ENCODE results near the gene LRBA. TPM values are rescaled to one million over a fixed set of nuclear protein-coding genes. Genes with fewer than 3 reads are reported as not detected.
"Not testable (repeated sequence)": the region's sequence is repeated elsewhere in the genome, so short reads cannot be mapped to it uniquely, and the experiment has no call there.

The LRBA gene
- total and polyA plus RNA-seq, 4 donors, result 8.2 to 69.8 (median 32.8) TPM

DNA sequence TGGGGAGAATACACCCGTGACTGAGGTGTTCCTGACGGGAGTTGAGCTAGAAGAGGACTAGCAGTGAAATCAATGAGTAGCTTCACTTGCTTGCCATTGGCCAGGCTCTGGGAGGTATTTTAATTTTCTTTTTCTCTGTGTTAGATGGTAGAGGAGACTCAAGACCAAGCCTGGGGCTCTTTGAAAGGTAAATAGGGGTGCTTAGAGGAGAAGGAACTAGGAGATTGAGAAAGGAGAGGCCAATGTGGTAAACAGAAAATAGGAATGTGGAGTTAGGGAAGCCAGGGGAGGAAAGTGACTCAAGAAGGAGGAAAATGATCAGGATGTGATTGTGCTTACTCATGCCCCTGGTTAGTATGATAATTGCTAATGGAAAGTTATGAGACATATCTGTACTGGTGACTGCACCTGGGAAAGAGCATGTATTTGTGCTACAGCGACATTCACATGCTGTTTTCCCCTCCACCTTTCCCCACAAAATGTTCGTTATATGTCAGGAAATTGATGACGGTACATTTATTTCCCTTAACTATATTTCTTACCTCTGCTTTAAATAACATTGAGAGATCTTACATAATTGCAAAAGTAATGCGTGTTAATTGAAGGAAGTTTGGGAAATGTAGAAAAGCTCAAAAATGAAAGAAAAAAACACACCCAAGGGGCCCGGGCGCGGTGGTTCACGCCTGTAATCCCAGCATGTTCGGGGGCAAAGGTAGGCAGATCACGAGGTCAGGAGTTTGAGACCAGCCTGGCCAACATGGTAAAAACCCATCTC lies 16.9 kb upstream of the LRBA start:
- Histone ChIP-seq H3K9ac (ENCODE audit: low read depth in 1 of 2, low read length in 2 of 2) (no peak overlapping the region), H3K4me1 (ENCODE audit: control insufficient read depth in 4 of 4, insufficient read depth in 4 of 4, low read length in 3 of 4) (no peaks in the 10 kb centered on the region), H3K27me3 (ENCODE audit: control insufficient read depth in 4 of 4, insufficient read depth in 4 of 4, low read length in 3 of 4) (no peaks in the 10 kb centered on the region), H3K4me3 (ENCODE audit: low read depth in 1 of 3, low read length in 3 of 3) (no peak overlapping the region), H3K9me3 (ENCODE audit: control insufficient read depth in 4 of 4, low read length in 3 of 4) (no peaks in the 10 kb centered on the region), H3K27ac (ENCODE audit: low read depth in 1 of 2, low read length in 2 of 2) (no peak overlapping the region), H3K36me3 (ENCODE audit: control insufficient read depth in 4 of 4, insufficient read depth in 3 of 4, low read depth in 1 of 4, low read length in 3 of 4) (no peaks in the 10 kb centered on the region)
- no peak for DNase-seq (ENCODE audit: low spot score)
- WGBS, result 73% methylated on average over 12 of the region's 12 CpGs
- TF ChIP-seq TAF1 (conservative IDR thresholded peaks at IDR 0.05) (no peak), SP1 (IDR thresholded peaks at IDR 0.05) (no peak), RXRA (IDR thresholded peaks at IDR 0.05) (no peak), JUND (IDR thresholded peaks at IDR 0.05) (no peak), RAD21 (IDR thresholded peaks at IDR 0.05) (no peak), HNF4G (IDR thresholded peaks at IDR 0.05) (no peak), YY1 (IDR thresholded peaks at IDR 0.05) (no peak)
- TF ChIP-seq, protein P1, sequence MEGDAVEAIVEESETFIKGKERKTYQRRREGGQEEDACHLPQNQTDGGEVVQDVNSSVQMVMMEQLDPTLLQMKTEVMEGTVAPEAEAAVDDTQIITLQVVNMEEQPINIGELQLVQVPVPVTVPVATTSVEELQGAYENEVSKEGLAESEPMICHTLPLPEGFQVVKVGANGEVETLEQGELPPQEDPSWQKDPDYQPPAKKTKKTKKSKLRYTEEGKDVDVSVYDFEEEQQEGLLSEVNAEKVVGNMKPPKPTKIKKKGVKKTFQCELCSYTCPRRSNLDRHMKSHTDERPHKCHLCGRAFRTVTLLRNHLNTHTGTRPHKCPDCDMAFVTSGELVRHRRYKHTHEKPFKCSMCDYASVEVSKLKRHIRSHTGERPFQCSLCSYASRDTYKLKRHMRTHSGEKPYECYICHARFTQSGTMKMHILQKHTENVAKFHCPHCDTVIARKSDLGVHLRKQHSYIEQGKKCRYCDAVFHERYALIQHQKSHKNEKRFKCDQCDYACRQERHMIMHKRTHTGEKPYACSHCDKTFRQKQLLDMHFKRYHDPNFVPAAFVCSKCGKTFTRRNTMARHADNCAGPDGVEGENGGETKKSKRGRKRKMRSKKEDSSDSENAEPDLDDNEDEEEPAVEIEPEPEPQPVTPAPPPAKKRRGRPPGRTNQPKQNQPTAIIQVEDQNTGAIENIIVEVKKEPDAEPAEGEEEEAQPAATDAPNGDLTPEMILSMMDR (IDR thresholded peaks at IDR 0.05; ENCODE audit: low read depth, low read length, missing input control), result no peak
- TF ChIP-seq, protein P2, sequence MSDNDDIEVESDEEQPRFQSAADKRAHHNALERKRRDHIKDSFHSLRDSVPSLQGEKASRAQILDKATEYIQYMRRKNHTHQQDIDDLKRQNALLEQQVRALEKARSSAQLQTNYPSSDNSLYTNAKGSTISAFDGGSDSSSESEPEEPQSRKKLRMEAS (IDR thresholded peaks at IDR 0.05), result no peak

DNA sequence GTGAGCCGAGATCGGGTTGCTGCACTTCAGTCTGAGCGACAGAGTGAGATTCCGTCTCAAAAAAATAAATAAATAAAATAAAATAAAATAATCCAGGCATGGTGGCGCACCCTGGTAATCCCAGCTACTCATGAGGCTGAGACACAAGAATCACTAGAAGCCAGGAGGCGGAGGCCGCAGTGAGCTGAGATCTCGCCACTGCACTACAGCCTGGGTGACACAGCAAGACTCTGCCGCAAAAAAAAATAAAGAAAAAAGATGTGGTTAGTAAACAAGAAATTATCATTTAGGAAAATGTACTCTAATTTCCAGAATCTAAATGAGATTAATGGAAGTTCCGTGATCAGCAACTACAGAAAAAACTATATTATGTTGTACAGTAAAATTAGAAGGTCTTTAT lies 14.5 kb upstream of the LRBA start:
- Histone ChIP-seq H3K4me1 (ENCODE audit: control insufficient read depth in 4 of 4, insufficient read depth in 4 of 4, low read length in 3 of 4) (no peaks in the 10 kb centered on the region), H3K9ac (ENCODE audit: low read depth in 1 of 2, low read length in 2 of 2) (no peak overlapping the region), H3K27me3 (ENCODE audit: control insufficient read depth in 4 of 4, insufficient read depth in 4 of 4, low read length in 3 of 4) (no peaks in the 10 kb centered on the region), H3K36me3 (ENCODE audit: control insufficient read depth in 4 of 4, insufficient read depth in 3 of 4, low read depth in 1 of 4, low read length in 3 of 4) (no peaks in the 10 kb centered on the region), H3K27ac (ENCODE audit: low read depth in 1 of 2, low read length in 2 of 2) (no peak overlapping the region), H3K9me3 (ENCODE audit: control insufficient read depth in 4 of 4, low read length in 3 of 4) (no peaks in the 10 kb centered on the region), H3K4me3 (ENCODE audit: low read depth in 1 of 3, low read length in 3 of 3) (no peak overlapping the region)
- 93% methylated on average over 10 of the region's 10 CpGs for WGBS
- DNase-seq (ENCODE audit: low spot score), result no peak
- TF ChIP-seq TAF1 (conservative IDR thresholded peaks at IDR 0.05), result no peak
- TF ChIP-seq, protein P1 (IDR thresholded peaks at IDR 0.05; ENCODE audit: low read depth, low read length, missing input control), result no peak
- no peak for TF ChIP-seq RAD21 (IDR thresholded peaks at IDR 0.05)
- TF ChIP-seq, protein P3, sequence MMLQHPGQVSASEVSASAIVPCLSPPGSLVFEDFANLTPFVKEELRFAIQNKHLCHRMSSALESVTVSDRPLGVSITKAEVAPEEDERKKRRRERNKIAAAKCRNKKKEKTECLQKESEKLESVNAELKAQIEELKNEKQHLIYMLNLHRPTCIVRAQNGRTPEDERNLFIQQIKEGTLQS (IDR thresholded peaks at IDR 0.05), result no peak
- TF ChIP-seq NR2F2 (IDR thresholded peaks at IDR 0.05), result no peak
- no peak for TF ChIP-seq SP1 (IDR thresholded peaks at IDR 0.05)
- TF ChIP-seq, protein P4, sequence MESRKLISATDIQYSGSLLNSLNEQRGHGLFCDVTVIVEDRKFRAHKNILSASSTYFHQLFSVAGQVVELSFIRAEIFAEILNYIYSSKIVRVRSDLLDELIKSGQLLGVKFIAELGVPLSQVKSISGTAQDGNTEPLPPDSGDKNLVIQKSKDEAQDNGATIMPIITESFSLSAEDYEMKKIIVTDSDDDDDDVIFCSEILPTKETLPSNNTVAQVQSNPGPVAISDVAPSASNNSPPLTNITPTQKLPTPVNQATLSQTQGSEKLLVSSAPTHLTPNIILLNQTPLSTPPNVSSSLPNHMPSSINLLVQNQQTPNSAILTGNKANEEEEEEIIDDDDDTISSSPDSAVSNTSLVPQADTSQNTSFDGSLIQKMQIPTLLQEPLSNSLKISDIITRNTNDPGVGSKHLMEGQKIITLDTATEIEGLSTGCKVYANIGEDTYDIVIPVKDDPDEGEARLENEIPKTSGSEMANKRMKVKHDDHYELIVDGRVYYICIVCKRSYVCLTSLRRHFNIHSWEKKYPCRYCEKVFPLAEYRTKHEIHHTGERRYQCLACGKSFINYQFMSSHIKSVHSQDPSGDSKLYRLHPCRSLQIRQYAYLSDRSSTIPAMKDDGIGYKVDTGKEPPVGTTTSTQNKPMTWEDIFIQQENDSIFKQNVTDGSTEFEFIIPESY (IDR thresholded peaks at IDR 0.05), result no peak
- TF ChIP-seq, protein P5, sequence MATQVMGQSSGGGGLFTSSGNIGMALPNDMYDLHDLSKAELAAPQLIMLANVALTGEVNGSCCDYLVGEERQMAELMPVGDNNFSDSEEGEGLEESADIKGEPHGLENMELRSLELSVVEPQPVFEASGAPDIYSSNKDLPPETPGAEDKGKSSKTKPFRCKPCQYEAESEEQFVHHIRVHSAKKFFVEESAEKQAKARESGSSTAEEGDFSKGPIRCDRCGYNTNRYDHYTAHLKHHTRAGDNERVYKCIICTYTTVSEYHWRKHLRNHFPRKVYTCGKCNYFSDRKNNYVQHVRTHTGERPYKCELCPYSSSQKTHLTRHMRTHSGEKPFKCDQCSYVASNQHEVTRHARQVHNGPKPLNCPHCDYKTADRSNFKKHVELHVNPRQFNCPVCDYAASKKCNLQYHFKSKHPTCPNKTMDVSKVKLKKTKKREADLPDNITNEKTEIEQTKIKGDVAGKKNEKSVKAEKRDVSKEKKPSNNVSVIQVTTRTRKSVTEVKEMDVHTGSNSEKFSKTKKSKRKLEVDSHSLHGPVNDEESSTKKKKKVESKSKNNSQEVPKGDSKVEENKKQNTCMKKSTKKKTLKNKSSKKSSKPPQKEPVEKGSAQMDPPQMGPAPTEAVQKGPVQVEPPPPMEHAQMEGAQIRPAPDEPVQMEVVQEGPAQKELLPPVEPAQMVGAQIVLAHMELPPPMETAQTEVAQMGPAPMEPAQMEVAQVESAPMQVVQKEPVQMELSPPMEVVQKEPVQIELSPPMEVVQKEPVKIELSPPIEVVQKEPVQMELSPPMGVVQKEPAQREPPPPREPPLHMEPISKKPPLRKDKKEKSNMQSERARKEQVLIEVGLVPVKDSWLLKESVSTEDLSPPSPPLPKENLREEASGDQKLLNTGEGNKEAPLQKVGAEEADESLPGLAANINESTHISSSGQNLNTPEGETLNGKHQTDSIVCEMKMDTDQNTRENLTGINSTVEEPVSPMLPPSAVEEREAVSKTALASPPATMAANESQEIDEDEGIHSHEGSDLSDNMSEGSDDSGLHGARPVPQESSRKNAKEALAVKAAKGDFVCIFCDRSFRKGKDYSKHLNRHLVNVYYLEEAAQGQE (IDR thresholded peaks at IDR 0.05), result no peak
- TF ChIP-seq, protein P2 (IDR thresholded peaks at IDR 0.05), result no peak
- no peak for TF ChIP-seq JUND (IDR thresholded peaks at IDR 0.05)
- no peak for TF ChIP-seq GABPA (IDR thresholded peaks at IDR 0.05 in 1 of 2, conservative IDR thresholded peaks at IDR 0.05 in 1 of 2)
- TF ChIP-seq FOXA2 (IDR thresholded peaks at IDR 0.05), result no peak

DNA sequence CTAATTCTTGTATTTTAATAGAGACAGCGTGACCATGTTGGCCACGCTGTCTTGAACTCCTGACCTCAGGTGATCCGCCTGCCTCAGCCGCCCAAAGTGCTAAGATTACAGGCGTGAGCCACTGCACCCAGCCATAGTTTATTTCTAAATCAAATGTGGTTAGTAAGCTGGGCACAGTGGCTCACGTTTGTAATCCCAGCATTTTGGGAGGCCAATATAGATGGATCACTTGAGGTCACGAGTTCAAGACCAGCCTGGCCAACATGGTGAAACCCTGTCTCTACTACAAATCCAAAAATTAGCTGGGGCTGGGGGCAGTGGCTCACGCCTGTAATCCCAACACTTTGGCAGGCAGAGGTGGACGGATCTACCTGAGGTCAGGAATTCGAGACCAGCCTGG lies 13.9 kb upstream of the LRBA start:
- H3K4me1 ChIP-seq (ENCODE audit: control insufficient read depth in 4 of 4, insufficient read depth in 4 of 4, low read length in 3 of 4); H3K36me3 ChIP-seq (ENCODE audit: control insufficient read depth in 4 of 4, insufficient read depth in 3 of 4, low read depth in 1 of 4, low read length in 3 of 4); H3K27ac ChIP-seq (ENCODE audit: low read depth in 1 of 2, low read length in 2 of 2); H3K27me3 ChIP-seq (ENCODE audit: control insufficient read depth in 4 of 4, insufficient read depth in 4 of 4, low read length in 3 of 4); DNase-seq (ENCODE audit: low spot score); H3K4me3 ChIP-seq (ENCODE audit: low read depth in 1 of 3, low read length in 3 of 3); H3K9me3 ChIP-seq (ENCODE audit: control insufficient read depth in 4 of 4, low read length in 3 of 4); H3K9ac ChIP-seq (ENCODE audit: low read depth in 1 of 2, low read length in 2 of 2): not testable (repeated sequence)
- 78% methylated on average over 10 of the region's 10 CpGs for WGBS

Data from liver (tissue), 9 donors.